Fibroblast of lung (primary cell): ENCODE data around the gene WDR37. TPM values are rescaled to one million over a fixed set of nuclear protein-coding genes. Genes with fewer than 3 reads are reported as not detected.

Experiments
- DNase-seq, 2 donors: peaks; one replicate each; pipeline versions ENCODE4 v3.0.0 to v3.0.0-alpha.2; 2010; ENCODE audit warnings: low read depth in 2 of 2
- H2AFZ ChIP-seq: 2 replicates; pipeline ENCODE4 v1.5.1; 2012; ENCODE audit warnings: low read length, control low read depth, inconsistent platforms
- H3K27ac ChIP-seq: 2 replicates; pipeline ENCODE4 v1.5.1; 2011; ENCODE audit warnings: low read length, control low read depth; ENCODE audit not compliant: insufficient read depth
- H3K27me3 ChIP-seq: 2 replicates; pipeline ENCODE4 v1.5.1; 2011; ENCODE audit warnings: mild to moderate bottlenecking, low read length; ENCODE audit not compliant: control insufficient read depth, insufficient read depth
- H3K36me3 ChIP-seq: 2 replicates; pipeline ENCODE4 v1.5.1; 2011; ENCODE audit warnings: low read length; ENCODE audit not compliant: control insufficient read depth, insufficient read depth
- H3K4me1 ChIP-seq: 2 replicates; pipeline ENCODE4 v1.5.1; 2011; ENCODE audit warnings: low read length; ENCODE audit not compliant: control insufficient read depth, insufficient read depth; ENCODE audit errors: extremely low read depth
- H3K4me2 ChIP-seq: 2 replicates; pipeline ENCODE4 v1.5.1; 2011; ENCODE audit warnings: low read length, control low read depth; ENCODE audit not compliant: insufficient read depth; ENCODE audit errors: extremely low read depth
- H3K4me3 ChIP-seq, 4 experiments: fragments of 200-600 bp in 1 of 4; sonication (generic) in 1 of 4; replicated peaks in 1 of 4; 2 replicates each; pipeline ENCODE4 v1.5.1; 2011 to 2016; ENCODE audit warnings: low read length in 4 of 4, low read depth in 3 of 4, mild to moderate bottlenecking in 3 of 4, control low read depth in 2 of 4, inconsistent platforms in 1 of 4, mixed read lengths in 1 of 4; ENCODE audit not compliant: insufficient read depth in 1 of 4; ENCODE audit errors: control extremely low read depth in 1 of 4
- H3K79me2 ChIP-seq: 2 replicates; pipeline ENCODE4 v1.5.1; 2012; ENCODE audit warnings: mild to moderate bottlenecking, low read length, inconsistent platforms; ENCODE audit not compliant: control insufficient read depth, insufficient read depth
- H3K9ac ChIP-seq: 2 replicates; pipeline ENCODE4 v1.5.1; 2011; ENCODE audit warnings: mild to moderate bottlenecking, low read length, control low read depth; ENCODE audit not compliant: insufficient read depth
- H3K9me3 ChIP-seq: 2 replicates; pipeline ENCODE4 v1.5.1; 2012; ENCODE audit warnings: low read depth, low read length; ENCODE audit not compliant: control insufficient read depth, insufficient read depth
- H4K20me1 ChIP-seq: 2 replicates; pipeline ENCODE4 v1.5.1; 2011; ENCODE audit warnings: low read length; ENCODE audit not compliant: control insufficient read depth, insufficient read depth; ENCODE audit errors: extremely low read depth
- CTCF ChIP-seq, 2 donors: IDR thresholded peaks in 1 of 2; conservative IDR thresholded peaks in 1 of 2; 1 replicate in 1 of 2; 2 replicates in 1 of 2; pipeline ENCODE4 v1.5.1; 2011 to 2012; ENCODE audit warnings: low read length in 2 of 2, control low read depth in 1 of 2, inconsistent platforms in 1 of 2, low read depth in 1 of 2, mild to moderate bottlenecking in 1 of 2
- EZH2 ChIP-seq: IDR thresholded peaks from 2 replicates; pipeline ENCODE4 v1.5.1; 2012; ENCODE audit warnings: low read length, control low read depth, mild to moderate bottlenecking; ENCODE audit errors: missing control alignments
- polyA plus RNA-seq, 2 donors: library from polyadenylated mRNA; depleted of rRNA in 1 of 2; stranded (reverse) in 1 of 2; unstranded in 1 of 2; fragments of >200 nt; gene quantifications; 2 replicates each; pipeline ENCODE4 v1.2.1, GENCODE V29; 2011 to 2012; ENCODE audit warnings: missing spikeins in 1 of 2
- total RNA-seq: library from RNA; depleted of rRNA; stranded (reverse); fragments of >200 nt; gene quantifications from 2 replicates; pipeline ENCODE4 v1.2.1, GENCODE V29; 2014

Gene WDR37
- total and polyA plus RNA-seq, 2 donors (not counting 1 experiment from before 2014, with no cell fraction given) = 13.0 to 15.8 TPM

- Histone ChIP-seq H2AFZ (no peak overlapping the region), H3K79me2 (no peaks in the 10 kb centered on the region), H3K4me2 (no peak overlapping the region), H3K9ac (no peak overlapping the region), H3K27ac (no peak overlapping the region), H3K4me1 (peaks cover 2% of the 10 kb centered on the region), H4K20me1 (no peaks in the 10 kb centered on the region), H3K9me3 (no peaks in the 10 kb centered on the region), H3K36me3 (peaks cover 18% of the 10 kb centered on the region), H3K27me3 (no peaks in the 10 kb centered on the region), H3K4me3 (no peak overlapping the region)
- TF ChIP-seq CTCF (conservative IDR thresholded peaks at IDR 0.05 in 1 of 2, IDR thresholded peaks at IDR 0.05 in 1 of 2; ENCODE audit: low read depth in 1 of 2, low read length in 2 of 2) = no peak
- no peak for TF ChIP-seq EZH2
- no peak for DNase-seq
These were observed 58.8 kb downstream of the WDR37 start for GRCh38 chr10:1114719-1115606.

DNA sequence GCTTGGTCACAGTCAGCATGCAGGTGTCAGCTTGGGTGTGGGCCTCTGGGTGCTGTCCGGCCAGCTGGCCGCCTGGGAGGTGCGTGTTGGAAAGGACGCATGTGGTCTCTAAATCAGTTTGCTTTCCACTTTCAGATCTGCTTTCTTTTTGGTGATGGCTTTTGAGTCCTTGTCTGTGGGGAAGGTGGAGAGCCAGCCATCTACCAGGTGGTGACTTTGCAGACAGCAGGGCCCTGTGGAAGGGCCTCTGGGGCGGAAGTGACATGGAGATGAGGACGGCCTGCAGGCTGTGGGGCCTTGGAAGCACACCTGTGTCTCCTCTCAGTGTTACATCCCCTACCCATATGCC is 59.4 kb downstream of the WDR37 start:
- Histone ChIP-seq H2AFZ (no peak overlapping the region), H3K9ac (no peak overlapping the region), H3K4me3 (no peak overlapping the region), H3K27ac (no peak overlapping the region), H3K9me3 (no peaks in the 10 kb centered on the region), H3K79me2 (no peaks in the 10 kb centered on the region), H4K20me1 (no peaks in the 10 kb centered on the region), H3K27me3 (no peaks in the 10 kb centered on the region), H3K4me1 (no peaks in the 10 kb centered on the region), H3K36me3 (peaks cover 17% of the 10 kb centered on the region), H3K4me2 (no peak overlapping the region)
- DNase-seq = no peak
- TF ChIP-seq CTCF (conservative IDR thresholded peaks at IDR 0.05 in 1 of 2, IDR thresholded peaks at IDR 0.05 in 1 of 2; ENCODE audit: low read depth in 1 of 2, low read length in 2 of 2) = no peak

GRCh38 chr10:1116051-1116450 is 59.9 kb downstream of the WDR37 start:
- no peak overlapping the region for H3K9ac ChIP-seq
- DNase-seq = no peak
- no peak overlapping the region for H3K27ac ChIP-seq
- no peak overlapping the region for H2AFZ ChIP-seq
- no peaks in the 10 kb centered on the region for H3K9me3 ChIP-seq
- H3K4me1 ChIP-seq = no peaks in the 10 kb centered on the region
- no peaks in the 10 kb centered on the region for H4K20me1 ChIP-seq
- H3K79me2 ChIP-seq = no peaks in the 10 kb centered on the region
- peaks cover 18% of the 10 kb centered on the region for H3K36me3 ChIP-seq
- H3K4me2 ChIP-seq = no peak overlapping the region
- no peaks in the 10 kb centered on the region for H3K27me3 ChIP-seq
- TF ChIP-seq CTCF (conservative IDR thresholded peaks at IDR 0.05 in 1 of 2, IDR thresholded peaks at IDR 0.05 in 1 of 2; ENCODE audit: low read depth in 1 of 2, low read length in 2 of 2) = no peak
- TF ChIP-seq EZH2 = no peak
- no peak overlapping the region for H3K4me3 ChIP-seq
